Stimulated activated CD8-positive, alpha-beta memory T cell treated with anti-CD3 and anti-CD28 coated beads, Interleukin-15, amount 100 ng/mL, for 24 hours (primary cell): Measurements from ENCODE around the gene LAD1.

ENCODE experiments used
- DNase-seq: peaks from one replicate; pipeline ENCODE4 v3.0.0-alpha.2; 2020; ENCODE audit warnings: low read depth

The LAD1 gene, protein sequence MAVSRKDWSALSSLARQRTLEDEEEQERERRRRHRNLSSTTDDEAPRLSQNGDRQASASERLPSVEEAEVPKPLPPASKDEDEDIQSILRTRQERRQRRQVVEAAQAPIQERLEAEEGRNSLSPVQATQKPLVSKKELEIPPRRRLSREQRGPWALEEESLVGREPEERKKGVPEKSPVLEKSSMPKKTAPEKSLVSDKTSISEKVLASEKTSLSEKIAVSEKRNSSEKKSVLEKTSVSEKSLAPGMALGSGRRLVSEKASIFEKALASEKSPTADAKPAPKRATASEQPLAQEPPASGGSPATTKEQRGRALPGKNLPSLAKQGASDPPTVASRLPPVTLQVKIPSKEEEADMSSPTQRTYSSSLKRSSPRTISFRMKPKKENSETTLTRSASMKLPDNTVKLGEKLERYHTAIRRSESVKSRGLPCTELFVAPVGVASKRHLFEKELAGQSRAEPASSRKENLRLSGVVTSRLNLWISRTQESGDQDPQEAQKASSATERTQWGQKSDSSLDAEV

DNA sequence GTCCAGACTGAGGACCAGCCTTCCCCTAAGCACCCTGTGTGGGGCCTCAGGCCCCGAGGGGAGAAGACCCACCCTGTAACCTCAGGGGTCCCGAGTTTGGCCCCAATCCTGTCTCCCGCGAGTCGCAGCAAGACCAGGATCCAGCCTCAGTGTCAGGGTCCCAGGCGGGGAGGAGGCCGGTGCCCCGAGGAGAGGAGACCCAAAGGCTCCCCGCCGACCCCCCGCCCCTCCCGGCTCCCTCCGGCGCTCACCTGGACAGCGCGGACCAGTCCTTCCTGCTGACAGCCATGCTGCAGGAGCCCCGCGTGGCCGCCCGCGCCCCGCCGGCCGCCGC, at the start of gene LAD1:
TSS of gene LAD1 (minus strand) at position 307 of the 334 bp plus-strand sequence. CDS start at position 289, 18 bp downstream.
- no peak for DNase-seq

DNA sequence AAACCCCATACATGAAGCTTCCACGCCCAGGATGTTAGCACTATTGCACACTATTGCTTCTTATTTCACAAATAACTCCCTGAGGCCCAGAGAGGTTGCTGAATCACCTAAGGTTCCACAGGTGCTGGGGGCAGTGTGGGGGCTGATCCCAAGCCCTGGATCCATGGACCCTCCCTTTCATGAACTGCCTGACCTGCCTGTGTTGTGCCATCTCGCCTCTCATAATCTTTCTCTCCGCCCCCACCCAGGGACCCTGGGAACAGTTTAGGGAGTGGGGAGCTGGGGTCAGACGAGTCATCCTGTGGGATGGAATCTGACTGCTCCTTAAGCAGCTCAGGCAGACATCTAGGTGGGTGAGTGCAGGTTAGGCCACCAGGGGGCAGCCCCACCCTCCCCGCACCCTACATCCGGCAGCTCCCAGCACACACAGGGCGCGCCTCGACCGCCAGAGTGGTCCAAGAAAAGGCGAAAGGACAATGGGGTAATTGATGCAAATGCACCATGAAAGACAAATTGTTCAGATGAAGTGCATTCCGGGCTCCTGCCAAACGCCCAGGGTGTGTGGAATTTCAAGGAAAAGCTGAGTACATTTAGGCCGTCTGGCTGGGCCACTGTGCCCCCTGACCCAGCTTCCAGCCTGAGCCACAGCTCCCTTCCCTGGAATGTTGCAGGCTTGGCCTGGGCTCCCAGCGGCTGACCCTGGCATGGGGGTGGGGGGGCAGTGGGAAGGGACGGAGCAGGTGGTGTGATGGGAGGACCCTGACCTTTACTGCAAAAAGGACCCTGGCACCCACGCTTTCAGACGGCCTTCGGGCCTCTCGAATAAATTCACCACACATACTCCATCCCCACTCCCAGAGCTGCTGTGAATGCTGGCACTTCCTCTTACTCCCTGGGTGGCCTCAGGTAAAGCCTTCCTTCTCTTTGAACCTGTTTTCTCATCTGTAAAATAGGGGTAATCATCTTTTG, 49.1 kb upstream of the LAD1 start:
- DNase-seq: peak; percentile 37

DNA sequence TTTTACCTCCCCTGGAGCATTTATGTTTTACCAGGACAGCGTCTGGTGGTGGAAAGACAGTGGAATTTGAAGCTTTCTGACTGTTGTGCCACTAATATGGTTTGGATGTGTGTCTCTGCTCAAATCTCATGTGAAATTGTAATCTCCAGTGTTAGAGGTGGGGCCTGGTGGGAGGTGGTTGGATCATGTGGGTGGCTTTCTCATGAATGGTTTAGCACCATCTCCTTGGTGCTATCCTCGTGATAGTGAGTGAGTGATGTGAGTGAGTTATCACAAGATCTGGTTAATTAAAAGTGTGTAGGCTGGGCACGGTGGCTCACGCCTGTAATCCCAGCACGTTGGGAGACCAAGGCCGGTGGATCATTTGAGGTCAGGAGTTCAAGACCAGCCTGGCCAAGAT, 46.2 kb upstream of the LAD1 start:
- no peak for DNase-seq

DNA sequence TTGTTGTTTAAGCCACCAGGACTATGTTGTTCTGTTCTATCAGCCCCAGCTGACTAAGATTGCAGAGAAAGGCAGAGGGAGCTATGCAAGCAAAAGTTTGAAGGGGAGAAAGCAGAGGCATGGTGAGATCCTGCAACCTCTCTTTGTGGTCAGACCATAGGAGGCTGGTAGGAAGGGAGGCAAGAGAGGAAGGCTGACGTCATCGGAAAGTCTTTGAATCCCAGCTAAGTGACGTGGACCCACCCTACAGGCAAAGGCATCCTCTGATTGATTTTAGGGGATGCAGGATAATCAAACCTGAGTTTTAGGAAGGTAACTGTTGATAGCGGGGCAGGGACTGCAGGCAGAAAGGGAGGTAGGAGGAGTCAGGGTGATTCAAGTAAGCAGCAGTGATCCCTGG, 45.7 kb upstream of the LAD1 start:
- DNase-seq: no peak

DNA sequence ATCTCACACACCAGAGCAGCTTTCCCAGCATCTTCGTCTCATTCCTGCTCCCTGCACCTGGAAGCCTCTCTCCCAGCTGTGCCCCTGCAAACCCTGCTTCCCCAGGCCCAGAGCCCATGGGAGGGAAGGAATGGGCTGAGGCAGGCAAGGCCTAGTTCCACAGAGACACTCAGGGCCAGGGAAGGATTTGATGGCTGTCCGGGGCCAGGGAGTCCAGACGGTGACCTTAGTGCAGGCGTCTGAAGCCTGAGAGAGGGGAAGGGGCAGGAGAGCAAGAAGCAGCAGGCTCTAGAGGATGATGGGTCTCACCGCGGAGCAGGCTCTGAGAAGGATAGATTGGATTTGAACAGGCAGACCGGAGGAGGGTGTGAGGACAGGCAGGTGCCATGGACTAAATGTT, 44.6 kb upstream of the LAD1 start:
- DNase-seq: no peak

DNA sequence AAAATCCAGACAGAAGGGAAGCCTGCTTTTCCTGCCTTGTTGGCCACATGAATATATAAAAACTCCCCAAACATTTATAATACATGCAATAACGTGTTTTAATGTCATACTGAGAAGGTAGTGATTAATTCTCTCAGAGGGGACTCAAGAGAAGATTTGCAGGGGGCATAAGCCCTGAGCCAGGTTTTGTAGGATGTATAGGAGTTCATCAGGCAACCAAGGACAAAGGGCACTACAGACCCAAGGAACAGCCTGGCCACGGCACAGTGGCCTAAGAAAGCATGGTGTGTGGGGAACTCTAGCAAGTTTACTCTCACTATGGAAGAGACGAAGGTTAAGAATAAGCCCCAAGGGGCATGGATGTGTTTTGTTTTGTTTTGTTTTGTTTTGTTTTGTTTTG, 37.8 kb upstream of the LAD1 start:
- no peak for DNase-seq

DNA sequence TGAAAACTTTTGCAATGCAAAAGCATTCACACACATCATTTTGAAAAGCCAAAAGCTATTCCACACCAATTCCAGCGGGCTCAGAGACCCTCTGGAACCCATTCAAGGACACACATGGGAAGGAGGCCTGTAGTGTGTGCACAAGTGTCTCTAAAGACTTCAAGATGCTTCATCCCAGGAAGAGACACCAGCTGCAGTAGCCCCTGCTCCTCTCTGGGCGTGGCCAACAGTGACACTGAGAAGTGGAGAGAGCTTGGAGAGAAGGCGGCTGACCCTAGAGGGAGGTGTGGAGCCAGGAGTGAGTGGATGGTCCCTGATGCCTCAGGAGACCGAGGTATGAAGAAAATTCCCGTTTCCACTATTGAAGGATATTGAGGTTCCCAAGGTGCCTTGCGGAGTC, 37.3 kb upstream of the LAD1 start:
- no peak for DNase-seq

DNA sequence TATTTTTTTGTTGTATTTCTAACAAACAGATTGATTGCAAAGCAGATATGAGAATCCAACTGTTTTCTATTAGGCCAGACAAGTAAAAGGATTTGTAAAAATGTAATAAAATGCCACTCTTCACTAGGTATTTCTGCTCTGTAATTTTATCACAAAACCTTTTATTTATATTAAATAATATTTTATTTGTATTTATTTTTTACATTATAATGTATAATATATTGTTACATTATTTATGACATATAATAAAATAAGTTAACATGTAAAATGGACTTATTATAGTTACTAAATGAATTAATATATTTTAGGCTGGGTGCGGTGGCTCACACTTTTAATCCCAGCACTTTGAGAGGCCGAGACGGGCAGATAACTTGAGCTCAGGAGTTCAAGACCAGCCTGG, 35.1 kb upstream of the LAD1 start:
- no peak for DNase-seq

DNA sequence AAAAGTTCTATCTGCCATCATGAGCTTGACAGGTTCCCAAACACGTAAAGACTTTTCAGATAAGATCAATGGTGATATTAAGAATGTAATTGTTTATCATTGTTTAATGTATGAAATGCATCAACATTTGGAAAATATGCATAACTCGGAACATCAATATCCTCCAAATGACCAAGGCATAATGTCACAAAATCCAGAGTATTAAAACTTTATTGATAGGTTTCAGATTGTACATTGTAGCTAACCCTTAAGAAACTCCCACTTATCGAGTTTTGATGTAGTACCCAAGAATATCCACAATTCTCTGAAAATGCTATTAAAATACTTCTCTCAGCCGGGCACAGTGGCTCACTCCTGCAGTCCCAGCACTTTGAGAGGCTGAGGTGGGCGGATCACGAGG, 34.5 kb upstream of the LAD1 start:
- no peak for DNase-seq

DNA sequence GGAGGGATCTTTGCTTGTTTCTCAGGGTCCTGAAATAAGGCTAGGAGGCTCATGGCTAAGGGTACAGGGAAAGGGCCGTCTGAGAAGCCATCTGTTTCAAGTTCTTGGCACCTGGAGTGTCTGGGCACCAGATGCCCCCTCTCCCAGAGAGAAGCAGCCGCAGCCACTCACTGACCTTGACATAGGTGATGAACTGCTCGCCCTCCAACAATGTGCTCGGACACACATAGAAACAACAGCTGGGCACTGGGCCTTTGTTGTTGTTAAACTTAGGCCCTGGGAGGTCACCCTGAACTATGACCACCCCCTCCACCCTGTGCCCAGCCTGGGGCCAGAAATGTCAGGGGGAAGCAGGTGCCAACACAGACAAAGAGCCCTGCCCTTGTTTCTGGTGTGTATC, 31.7 kb upstream of the LAD1 start:
- DNase-seq: no peak

DNA sequence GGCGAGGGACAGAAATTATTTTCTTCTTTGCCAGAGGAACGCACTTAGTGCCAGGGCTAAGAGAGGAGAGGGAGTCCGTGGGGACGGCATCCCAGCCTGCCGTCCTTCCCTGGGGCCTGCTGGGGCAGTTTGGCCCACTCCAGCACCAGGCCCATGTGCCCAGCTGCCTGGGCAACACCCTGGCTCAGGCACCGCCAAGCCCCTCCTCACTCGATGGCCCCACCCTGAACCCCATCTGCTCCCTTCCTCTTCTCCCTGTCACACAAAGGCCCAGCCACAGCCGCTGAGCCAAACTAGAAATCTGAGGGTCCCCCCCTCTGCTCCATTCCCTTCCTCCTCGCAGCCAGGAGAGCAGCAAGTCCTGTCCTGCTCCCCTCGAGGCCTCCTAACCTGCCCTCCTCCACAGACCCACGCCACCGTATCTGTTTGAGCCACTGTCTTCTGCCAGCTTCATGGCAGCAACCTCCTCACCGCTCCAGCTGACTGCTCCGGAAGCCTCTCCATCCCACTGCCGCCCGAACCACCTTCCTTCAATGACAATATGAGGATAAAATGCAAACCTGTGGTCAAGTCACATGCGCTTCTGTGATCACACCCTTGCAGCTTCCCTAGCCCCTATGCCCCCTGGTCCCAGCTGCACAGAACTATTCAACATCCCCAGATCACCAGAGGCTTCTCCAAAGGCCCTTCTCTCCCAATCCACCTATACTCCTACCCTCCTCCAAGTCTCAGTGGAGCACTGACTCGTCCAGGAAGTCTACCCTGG, 30.8 kb upstream of the LAD1 start:
- DNase-seq: no peak

DNA sequence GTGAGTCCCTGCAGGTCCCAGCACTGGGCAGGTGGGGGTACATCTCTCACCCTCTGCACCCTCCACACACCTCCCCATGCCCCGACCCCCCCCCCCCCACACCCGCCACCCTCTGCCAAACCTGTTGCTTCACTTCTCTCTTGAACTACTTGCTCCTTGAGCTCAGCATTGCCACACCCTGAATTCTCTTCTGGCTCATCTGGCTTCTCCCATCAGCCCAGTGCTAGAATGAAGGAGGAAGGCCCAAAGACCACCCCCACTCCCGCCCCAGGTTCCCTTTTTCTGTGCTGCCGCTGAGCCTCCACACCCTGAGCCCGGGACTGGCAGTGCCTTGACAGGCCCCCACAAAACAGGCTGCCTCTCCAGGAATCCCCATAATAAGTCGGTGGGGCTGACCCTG, 28.8 kb upstream of the LAD1 start:
- DNase-seq: no peak

DNA sequence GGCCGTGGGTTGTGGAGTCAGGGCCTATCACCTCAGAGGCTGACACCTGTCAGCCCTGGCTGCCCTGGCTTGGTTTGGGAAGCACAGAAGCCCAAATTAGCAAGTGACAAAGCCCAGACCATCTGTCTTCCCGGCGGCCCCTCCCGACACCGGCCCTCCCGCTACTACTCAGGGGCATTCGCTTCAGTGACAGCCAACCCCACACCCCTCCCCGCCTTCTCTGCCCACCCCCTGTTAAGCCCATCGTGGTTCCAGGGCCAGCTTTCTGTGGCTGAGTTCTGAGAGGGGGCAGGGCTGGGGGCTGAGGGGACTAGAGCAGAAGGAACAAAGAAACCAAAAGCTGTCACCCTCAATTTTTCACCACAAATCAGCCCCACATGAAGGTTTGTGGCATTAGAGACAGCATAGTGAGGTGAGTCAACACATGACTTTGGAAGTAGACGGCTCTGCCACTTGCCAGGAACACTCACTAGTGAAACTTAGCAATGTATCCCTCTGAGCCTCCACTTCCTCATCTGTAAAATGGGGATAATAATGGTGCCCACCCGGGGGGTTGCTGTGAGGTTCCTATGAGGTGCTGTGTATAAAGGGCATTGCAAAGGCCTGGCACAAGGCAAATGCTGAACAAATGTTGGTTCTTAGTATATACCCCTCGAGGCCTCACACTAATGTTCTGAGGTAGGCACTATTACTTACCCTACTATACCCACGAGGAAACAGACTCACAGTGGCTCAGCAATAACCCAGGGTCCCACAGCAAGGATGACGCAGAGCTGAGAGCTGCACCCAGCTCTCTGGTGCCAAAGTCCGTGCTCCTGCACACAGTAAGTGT, 27.6 kb upstream of the LAD1 start:
- no peak for DNase-seq

DNA sequence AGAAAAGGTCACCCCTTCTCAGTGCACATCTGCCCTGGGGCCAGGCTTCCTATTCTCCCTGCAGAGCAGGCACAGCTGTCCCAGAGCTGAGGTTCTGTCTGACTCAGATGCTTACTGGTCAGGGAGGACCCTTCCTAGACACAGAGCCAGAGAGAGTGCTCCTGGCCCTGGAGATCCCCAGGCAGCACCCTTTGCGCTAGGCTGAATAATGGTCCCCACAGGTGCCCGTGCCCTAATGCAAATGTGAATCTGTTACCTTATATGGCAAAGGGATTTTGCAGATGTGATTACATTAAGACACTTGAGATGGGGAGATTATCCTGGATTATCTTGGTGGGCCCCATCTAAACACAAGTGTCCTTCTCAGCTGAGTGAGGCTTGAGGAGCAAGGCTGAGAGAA, 25.0 kb upstream of the LAD1 start:
- no peak for DNase-seq

DNA sequence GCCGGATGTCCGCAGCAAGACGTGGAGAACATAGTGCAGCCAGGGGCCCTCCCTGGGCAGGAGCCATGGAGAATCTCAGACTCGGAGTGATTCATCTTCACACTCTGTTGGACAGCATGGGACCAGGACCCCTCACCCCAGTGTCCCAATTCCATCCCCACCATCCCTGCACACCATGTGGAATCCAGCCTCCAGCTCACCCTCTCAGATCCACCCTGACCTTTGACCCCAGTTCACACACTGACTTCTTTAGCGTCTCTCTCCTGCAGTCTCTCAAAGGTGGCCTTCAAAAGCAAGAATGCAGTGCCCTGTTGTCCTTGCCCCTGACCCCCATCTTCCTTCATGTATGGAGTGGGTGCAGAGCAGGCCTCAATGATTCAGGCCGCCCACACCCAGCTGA, 24.5 kb upstream of the LAD1 start:
- no peak for DNase-seq

DNA sequence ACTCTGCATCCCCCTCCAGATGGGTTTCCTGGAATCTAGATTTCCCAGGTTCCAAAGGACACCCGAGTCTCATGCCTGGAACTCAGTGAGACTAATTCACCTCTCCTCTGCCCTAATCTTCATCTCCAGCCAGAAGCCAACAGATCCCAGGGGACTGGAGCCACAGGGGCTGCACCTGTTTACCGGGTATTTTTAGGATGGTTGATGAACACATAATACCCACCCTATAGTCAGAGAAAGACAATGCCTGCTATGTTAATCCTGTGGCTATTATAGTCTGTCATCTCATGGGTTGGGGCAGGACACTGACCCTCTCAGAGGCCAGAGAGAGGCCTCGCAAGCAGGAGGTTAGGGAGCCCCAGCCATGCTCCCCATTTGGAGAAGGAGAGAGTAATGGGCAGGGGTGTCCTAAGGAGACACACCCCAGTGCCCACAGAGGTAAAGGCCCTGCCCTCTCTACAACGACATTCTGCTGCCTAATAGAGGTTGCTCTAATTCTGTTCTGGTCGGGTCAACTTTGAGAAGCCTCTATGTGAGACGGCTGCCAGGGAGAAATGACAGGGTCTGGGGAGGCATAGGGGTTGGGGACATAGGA, 23.4 kb upstream of the LAD1 start:
- DNase-seq: no peak

DNA sequence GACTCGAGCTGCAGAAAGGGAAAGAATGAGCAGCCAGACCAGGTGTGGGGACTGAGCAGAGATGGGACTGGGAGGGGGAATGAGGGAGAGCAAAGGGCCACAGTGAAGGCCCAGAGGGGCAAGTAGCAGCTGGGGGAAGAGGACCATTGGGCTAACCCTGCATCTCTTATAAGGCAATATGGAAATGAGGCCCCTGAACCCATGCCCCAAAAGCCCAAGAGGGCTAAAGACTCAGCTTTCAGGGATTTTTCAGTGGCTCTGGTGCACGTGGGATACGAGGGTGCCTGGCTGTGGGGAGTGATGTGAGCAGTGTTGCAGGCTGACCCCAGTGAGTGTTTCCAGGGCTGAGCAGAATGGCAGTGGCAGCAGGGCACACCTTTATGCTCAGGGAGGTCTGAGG, 22.9 kb upstream of the LAD1 start:
- DNase-seq: no peak

DNA sequence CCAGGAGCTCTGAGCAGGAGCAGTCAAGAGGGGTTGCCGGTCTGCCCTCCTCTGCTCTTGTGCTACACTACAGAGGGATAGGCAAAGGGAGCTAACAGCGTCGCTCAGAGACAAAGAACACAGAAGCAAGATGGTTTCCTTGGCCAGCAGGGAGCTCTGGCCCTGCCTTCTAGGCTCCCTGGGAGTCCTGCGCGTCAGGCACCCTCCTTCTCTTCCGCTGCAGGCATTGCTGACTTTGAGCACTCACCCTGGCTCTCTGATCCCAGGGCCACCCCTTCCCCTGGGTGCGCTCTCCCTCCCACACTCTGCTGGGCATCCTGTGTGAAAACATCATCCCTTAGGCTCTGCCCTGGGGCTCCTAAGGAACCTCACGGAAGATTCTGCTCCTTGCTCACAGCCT, 21.9 kb upstream of the LAD1 start:
- DNase-seq: no peak

DNA sequence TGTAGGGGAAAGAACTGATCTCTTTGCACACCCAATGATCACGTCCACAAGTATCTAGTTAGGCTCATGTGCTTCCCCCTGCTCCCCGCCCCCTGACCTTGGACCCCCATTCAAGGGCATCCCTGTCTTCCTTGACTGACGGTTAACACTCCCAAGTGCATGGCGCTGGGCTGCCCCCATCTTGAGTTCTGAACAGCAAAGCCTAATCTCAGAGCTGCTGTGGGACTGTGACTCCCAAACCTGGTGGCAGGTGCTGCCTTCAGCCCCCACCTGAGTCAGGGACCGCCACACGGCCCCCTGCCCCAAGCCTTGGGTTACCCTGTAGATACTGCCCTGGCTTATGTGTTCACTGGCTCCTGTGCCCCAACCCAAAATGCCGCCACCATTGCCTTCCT, 21.5 kb upstream of the LAD1 start:
- no peak for DNase-seq

DNA sequence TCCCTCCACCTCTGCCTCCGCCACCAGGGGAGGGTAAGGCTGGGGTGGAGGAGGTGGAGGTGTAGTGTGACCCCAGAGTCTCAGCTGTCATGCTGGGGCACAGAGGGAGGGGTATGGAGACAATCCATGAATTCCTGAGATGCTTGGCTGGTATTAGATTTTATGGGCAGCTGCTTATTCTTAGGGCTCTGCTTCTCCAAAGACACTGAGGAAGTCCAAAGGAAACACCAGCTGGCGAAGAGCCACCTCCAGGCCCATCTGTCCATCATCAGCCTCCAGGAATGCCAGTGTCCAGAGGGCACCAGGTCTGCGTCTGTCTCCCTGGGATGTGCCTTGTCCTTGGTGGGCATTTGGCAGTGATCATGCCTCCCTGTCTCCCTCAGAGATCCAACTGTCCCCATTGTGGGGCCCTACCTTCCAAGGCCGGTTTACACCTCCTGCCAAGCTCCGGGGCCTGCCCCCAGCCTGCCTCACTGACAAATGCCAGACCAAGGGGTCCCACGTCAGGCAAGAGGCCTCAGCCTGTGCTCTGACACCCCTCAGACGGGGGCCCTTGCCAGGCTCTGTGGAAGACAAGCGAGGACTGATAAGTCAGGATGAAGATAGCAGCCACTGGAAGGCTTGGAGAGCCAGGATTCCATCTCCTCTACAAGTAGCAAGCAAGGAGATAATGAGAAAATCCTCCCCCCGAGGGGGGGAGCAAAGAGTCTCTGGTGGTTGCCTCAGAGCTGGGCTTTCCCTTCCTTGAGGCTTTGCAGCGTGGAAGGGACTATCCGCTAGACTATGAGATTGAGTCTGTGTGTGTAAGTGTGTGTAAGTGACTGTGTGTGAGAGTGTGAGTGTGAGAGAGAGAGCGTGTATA, 20.9 kb upstream of the LAD1 start:
- no peak for DNase-seq
